Liver (tissue), 9 donors: ENCODE data around the gene DOC2B. TPM values are rescaled to one million over a fixed set of nuclear protein-coding genes. Genes with fewer than 3 reads are reported as not detected.
"Not testable (repeated sequence)": the region's sequence is repeated elsewhere in the genome, so short reads cannot be mapped to it uniquely, and the experiment has no call there.

Experiments
- DNase-seq: peaks from one replicate; pipeline ENCODE4 v3.0.0-alpha.2; 2017; ENCODE audit warnings: low spot score
- H3K27ac ChIP-seq, 2 donors: one replicate each; pipeline ENCODE4 v1.7.0; 2013; ENCODE audit warnings: inconsistent platforms in 2 of 2, low read length in 2 of 2, control low read depth in 1 of 2, low read depth in 1 of 2, mild to moderate bottlenecking in 1 of 2
- H3K27me3 ChIP-seq, 4 donors: one replicate each; pipeline versions ENCODE4 v1.6.1 to v1.7.0; 2013; ENCODE audit warnings: low read length in 3 of 4, inconsistent platforms in 1 of 4, mild to moderate bottlenecking in 1 of 4, moderate library complexity in 1 of 4; ENCODE audit not compliant: control insufficient read depth in 4 of 4, insufficient read depth in 4 of 4
- H3K36me3 ChIP-seq, 4 donors: one replicate each; pipeline versions ENCODE4 v1.6.1 to v1.7.0; 2013; ENCODE audit warnings: low read length in 3 of 4, mild to moderate bottlenecking in 3 of 4, low read depth in 1 of 4, moderate library complexity in 1 of 4; ENCODE audit not compliant: control insufficient read depth in 4 of 4, insufficient read depth in 3 of 4
- H3K4me1 ChIP-seq, 4 donors: one replicate each; pipeline versions ENCODE4 v1.6.1 to v1.7.0; 2013; ENCODE audit warnings: low read length in 3 of 4, mild to moderate bottlenecking in 3 of 4, moderate library complexity in 1 of 4; ENCODE audit not compliant: control insufficient read depth in 4 of 4, insufficient read depth in 4 of 4
- H3K4me3 ChIP-seq, 3 donors: one replicate each; pipeline versions ENCODE4 v1.6.1 to v1.7.0; 2013; ENCODE audit warnings: low read length in 3 of 3, control low read depth in 1 of 3, low read depth in 1 of 3, mild to moderate bottlenecking in 1 of 3
- H3K9ac ChIP-seq, 2 donors: one replicate each; pipeline ENCODE4 v1.7.0; 2013; ENCODE audit warnings: low read length in 2 of 2, mild to moderate bottlenecking in 2 of 2, moderate library complexity in 2 of 2, control low read depth in 1 of 2, low read depth in 1 of 2
- H3K9me3 ChIP-seq, 4 donors: one replicate each; pipeline versions ENCODE4 v1.6.1 to v1.7.0; 2013; ENCODE audit warnings: low read length in 3 of 4; ENCODE audit not compliant: control insufficient read depth in 4 of 4
- CTCF ChIP-seq: fragments of 150-350 bp; IDR thresholded peaks from 2 replicates; pipeline ENCODE4 v1.5.1; 2017; ENCODE audit warnings: improper control_type of control experiment, low read depth, low read length; ENCODE audit not compliant: missing input control
- NR2F2 ChIP-seq: IDR thresholded peaks from 2 replicates; pipeline ENCODE4 v1.6.1; 2016; ENCODE audit warnings: antibody characterized with exemption
- RAD21 ChIP-seq, 2 donors: IDR thresholded peaks; 2 replicates each; pipeline ENCODE4 v1.6.1; 2016; ENCODE audit warnings: antibody characterized with exemption in 2 of 2, mild to moderate bottlenecking in 2 of 2
- WGBS: extraction: QIAGEN DNeasy Blood & Tissue Kit; methylation state at CpG from one replicate; pipeline ENCODE4 v1.1.7; 2013; 5-methylcytosine and 5-hydroxymethylcytosine counted together
- polyA plus RNA-seq, 2 donors: library from polyadenylated mRNA; stranded (reverse) in 1 of 2; unstranded in 1 of 2; fragments of 200-250 nt in 1 of 2; fragments of >200 nt in 1 of 2; fragmentation: Nextera tagmentation in 1 of 2; extraction: Ambion mirVana in 1 of 2; gene quantifications; one replicate each; pipeline versions ENCODE4 v1.2.1 to v1.2.3, GENCODE V29; 2013 to 2015
- total RNA-seq, 2 donors: library from RNA; depleted of rRNA; stranded (reverse); fragments of >200 nt; gene quantifications; one replicate each; pipeline ENCODE4 v1.2.3, GENCODE V29; 2014
- TF ChIP-seq, protein P1 (sequence below): IDR thresholded peaks from 2 replicates; pipeline ENCODE4 v1.6.1; 2016; ENCODE audit warnings: antibody characterized with exemption
- donor health status: healthy.
- donor health status: healthy.
- donor health status: healthy.
- donor health status: healthy.
- donor health status: healthy.

DOC2B gene
- total and polyA plus RNA-seq, 4 donors, result 0.08 to 1.0 (median 0.61) TPM

- H3K27ac ChIP-seq, DNase-seq, H3K36me3 ChIP-seq, H3K4me3 ChIP-seq, H3K4me1 ChIP-seq, H3K9ac ChIP-seq, H3K27me3 ChIP-seq, H3K9me3 ChIP-seq: not testable (repeated sequence)
- peak; percentile 35 for TF ChIP-seq CTCF
- TF ChIP-seq RAD21 (IDR thresholded peaks at IDR 0.05), result peak in 1 of 2 donors; percentile 40
- whole genome bisulfite sequencing, result 2% methylated on average over 3 of the region's 20 CpGs
Measured at GRCh38 chr17:118339-118917, 63.0 kb downstream of the DOC2B start.

DNA sequence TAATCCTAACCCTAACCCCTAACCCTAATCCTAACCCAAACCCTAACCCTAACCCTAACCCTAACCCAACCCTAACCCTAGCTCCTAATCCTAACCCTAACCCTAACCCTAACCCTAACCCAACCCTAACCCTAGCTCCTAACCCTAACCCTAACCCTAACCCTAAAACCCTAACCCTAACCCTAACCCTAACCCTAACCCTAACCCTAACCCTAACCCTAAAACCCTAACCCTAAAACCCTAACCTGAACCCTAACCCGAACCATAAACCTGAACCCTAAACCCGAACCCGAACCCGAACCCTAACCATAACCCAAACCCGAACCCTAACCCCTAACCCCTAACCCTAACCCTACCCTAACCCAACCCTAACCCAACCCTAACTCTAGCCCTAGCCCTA lies 68.3 kb downstream of the DOC2B start:
- not testable (repeated sequence) for H3K4me1 ChIP-seq, H3K9me3 ChIP-seq, H3K36me3 ChIP-seq, H3K4me3 ChIP-seq, H3K27ac ChIP-seq, H3K9ac ChIP-seq, H3K27me3 ChIP-seq, DNase-seq
- no CpG with 5 or more reads among the region's 5 CpGs for WGBS
- peak; percentile 50 for TF ChIP-seq NR2F2
- TF ChIP-seq, protein P1, sequence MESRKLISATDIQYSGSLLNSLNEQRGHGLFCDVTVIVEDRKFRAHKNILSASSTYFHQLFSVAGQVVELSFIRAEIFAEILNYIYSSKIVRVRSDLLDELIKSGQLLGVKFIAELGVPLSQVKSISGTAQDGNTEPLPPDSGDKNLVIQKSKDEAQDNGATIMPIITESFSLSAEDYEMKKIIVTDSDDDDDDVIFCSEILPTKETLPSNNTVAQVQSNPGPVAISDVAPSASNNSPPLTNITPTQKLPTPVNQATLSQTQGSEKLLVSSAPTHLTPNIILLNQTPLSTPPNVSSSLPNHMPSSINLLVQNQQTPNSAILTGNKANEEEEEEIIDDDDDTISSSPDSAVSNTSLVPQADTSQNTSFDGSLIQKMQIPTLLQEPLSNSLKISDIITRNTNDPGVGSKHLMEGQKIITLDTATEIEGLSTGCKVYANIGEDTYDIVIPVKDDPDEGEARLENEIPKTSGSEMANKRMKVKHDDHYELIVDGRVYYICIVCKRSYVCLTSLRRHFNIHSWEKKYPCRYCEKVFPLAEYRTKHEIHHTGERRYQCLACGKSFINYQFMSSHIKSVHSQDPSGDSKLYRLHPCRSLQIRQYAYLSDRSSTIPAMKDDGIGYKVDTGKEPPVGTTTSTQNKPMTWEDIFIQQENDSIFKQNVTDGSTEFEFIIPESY, result peak; percentile 55

Other genes starting within 250 kb of the DOC2B start
- not detected for gene SCGB1C2, start 44.1 kb downstream of the DOC2B start, total RNA-seq
- not detected for gene SCGB1C2, start 44.1 kb downstream of the DOC2B start, polyA plus RNA-seq
- gene RPH3AL, start 171.2 kb upstream of the DOC2B start, total RNA-seq, result 10 to 100 TPM in 1 of 2 donors, 1 to 10 TPM in 1; 8.5 to 52.5 TPM
- gene RPH3AL, start 171.2 kb upstream of the DOC2B start, polyA plus RNA-seq, result 10 to 100 TPM; 10.3 to 17.4 TPM